Measurements from ENCODE around the gene EPB41L1. TPM values are rescaled to one million over a fixed set of nuclear protein-coding genes. Genes with fewer than 3 reads are reported as not detected.

The EPB41L1 gene
- polyA plus RNA-seq, 1 donor from 2014 or later: 38.2 TPM

- Histone ChIP-seq H3K4me3 (ENCODE audit: low read length) (no peak overlapping the region), H4K20me1 (ENCODE audit: insufficient read depth) (no peaks in the 10 kb centered on the region), H3K9me2 (ENCODE audit: insufficient read depth, low read length) (no peaks in the 10 kb centered on the region), H3K27ac (ENCODE audit: low read length) (no peak overlapping the region), H3K79me2 (replicated peaks; ENCODE audit: insufficient read depth, low read length) (no peaks in the 10 kb centered on the region), H3F3A (ENCODE audit: insufficient read depth, low read length, poor library complexity, severe bottlenecking) (no peaks in the 10 kb centered on the region), H3K36me3 (ENCODE audit: insufficient read depth, low read length) (peaks cover 12% of the 10 kb centered on the region), H3K9ac (ENCODE audit: low read length) (no peak overlapping the region), H3K9me3 (ENCODE audit: low read length) (no peaks in the 10 kb centered on the region), H3K4me2 (ENCODE audit: low read length) (no peak overlapping the region), H2AFZ (ENCODE audit: low read depth, low read length) (no peak overlapping the region), H3K27me3 (ENCODE audit: insufficient read depth, low read depth, low read length) (no peaks in the 10 kb centered on the region)
- TF ChIP-seq, protein P1, sequence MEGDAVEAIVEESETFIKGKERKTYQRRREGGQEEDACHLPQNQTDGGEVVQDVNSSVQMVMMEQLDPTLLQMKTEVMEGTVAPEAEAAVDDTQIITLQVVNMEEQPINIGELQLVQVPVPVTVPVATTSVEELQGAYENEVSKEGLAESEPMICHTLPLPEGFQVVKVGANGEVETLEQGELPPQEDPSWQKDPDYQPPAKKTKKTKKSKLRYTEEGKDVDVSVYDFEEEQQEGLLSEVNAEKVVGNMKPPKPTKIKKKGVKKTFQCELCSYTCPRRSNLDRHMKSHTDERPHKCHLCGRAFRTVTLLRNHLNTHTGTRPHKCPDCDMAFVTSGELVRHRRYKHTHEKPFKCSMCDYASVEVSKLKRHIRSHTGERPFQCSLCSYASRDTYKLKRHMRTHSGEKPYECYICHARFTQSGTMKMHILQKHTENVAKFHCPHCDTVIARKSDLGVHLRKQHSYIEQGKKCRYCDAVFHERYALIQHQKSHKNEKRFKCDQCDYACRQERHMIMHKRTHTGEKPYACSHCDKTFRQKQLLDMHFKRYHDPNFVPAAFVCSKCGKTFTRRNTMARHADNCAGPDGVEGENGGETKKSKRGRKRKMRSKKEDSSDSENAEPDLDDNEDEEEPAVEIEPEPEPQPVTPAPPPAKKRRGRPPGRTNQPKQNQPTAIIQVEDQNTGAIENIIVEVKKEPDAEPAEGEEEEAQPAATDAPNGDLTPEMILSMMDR (IDR thresholded peaks at IDR 0.05; ENCODE audit: poor library complexity, severe bottlenecking): no peak
- TF ChIP-seq EZH2 (IDR thresholded peaks at IDR 0.05; ENCODE audit: borderline replicate concordance, insufficient read depth, low read length, poor library complexity, severe bottlenecking) (no peak), MXI1 (conservative IDR thresholded peaks at IDR 0.05; ENCODE audit: poor library complexity, severe bottlenecking) (no peak), POLR2AphosphoS5 (IDR thresholded peaks at IDR 0.05) (no peak), TAF1 (IDR thresholded peaks at IDR 0.05; ENCODE audit: low read depth) (no peak), REST (IDR thresholded peaks at IDR 0.05; ENCODE audit: borderline replicate concordance) (no peak), RAD21 (conservative IDR thresholded peaks at IDR 0.05) (no peak), EP300 (conservative IDR thresholded peaks at IDR 0.05; ENCODE audit: poor library complexity, severe bottlenecking) (no peak), SMC3 (conservative IDR thresholded peaks at IDR 0.05; ENCODE audit: poor library complexity) (no peak)
Measured at GRCh38 chr20:36218380-36219064, 64.0 kb downstream of the EPB41L1 start.

DNA sequence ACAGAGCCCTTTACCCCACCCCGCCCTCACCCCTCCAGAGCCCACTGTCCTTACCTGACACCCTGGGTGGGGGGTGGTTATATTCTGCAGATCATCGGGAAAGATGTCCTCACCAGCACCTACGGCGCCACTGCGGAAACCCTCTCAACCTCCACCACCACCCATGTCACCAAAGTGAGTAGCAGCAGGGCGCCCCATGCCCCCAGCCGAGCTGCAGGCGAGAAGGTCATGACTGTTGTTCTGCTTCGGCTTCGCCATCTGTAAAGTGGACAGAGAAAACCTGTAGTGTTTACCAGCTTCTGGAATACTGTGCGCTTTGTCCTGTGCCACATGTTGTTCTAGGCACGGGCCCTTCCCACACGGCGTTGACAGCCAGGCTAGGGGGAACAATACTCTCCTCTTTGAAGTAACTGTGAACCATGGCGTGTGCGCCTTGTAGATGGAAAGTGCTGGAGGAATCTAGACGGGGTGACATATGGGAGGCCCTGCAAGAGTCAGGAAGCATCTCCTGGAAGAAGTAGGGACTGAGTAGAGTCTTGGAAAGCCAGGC, 65.2 kb downstream of the EPB41L1 start:
- no peaks in the 10 kb centered on the region for H3K9me3 ChIP-seq (ENCODE audit: low read length)
- H3K36me3 ChIP-seq (ENCODE audit: insufficient read depth, low read length): peaks cover 12% of the 10 kb centered on the region
- no peaks in the 10 kb centered on the region for H4K20me1 ChIP-seq (ENCODE audit: insufficient read depth)
- H3K27ac ChIP-seq (ENCODE audit: low read length): no peak overlapping the region
- no peaks in the 10 kb centered on the region for H3F3A ChIP-seq (ENCODE audit: insufficient read depth, low read length, poor library complexity, severe bottlenecking)
- no peak overlapping the region for H3K4me3 ChIP-seq (ENCODE audit: low read length)
- no peaks in the 10 kb centered on the region for H3K79me2 ChIP-seq (replicated peaks; ENCODE audit: insufficient read depth, low read length)
- TF ChIP-seq POLR2AphosphoS5 (IDR thresholded peaks at IDR 0.05) (no peak), EZH2 (IDR thresholded peaks at IDR 0.05; ENCODE audit: borderline replicate concordance, insufficient read depth, low read length, poor library complexity, severe bottlenecking) (no peak), REST (IDR thresholded peaks at IDR 0.05; ENCODE audit: borderline replicate concordance) (no peak), TAF1 (IDR thresholded peaks at IDR 0.05; ENCODE audit: low read depth) (no peak)
- TF ChIP-seq, protein P1 (IDR thresholded peaks at IDR 0.05; ENCODE audit: poor library complexity, severe bottlenecking): no peak
- H3K4me2 ChIP-seq (ENCODE audit: low read length): no peak overlapping the region
- no peaks in the 10 kb centered on the region for H3K9me2 ChIP-seq (ENCODE audit: insufficient read depth, low read length)
- H3K27me3 ChIP-seq (ENCODE audit: insufficient read depth, low read depth, low read length): no peaks in the 10 kb centered on the region
- no peak overlapping the region for H3K9ac ChIP-seq (ENCODE audit: low read length)
- H2AFZ ChIP-seq (ENCODE audit: low read depth, low read length): no peak overlapping the region
